HEK293 (cell line): Measurements from ENCODE around the gene PSPC1.
A peak's percentile ranks its signal among the peaks of the same experiment; 100 is the strongest.
"Not testable (repeated sequence)": the region's sequence is repeated elsewhere in the genome, so short reads cannot be mapped to it uniquely, and the experiment has no call there.

ENCODE experiments used
- CTCF ChIA-PET: fragments of 350-600 bp; formaldehyde crosslinking; extraction: SDS; loops from one replicate; lab custom pipeline; 2021; ENCODE audit warnings: antibody characterized with exemption; lab: Yijun Ruan, JAX
- POLR2A ChIA-PET: fragments of 300-600 bp; formaldehyde crosslinking; extraction: SDS; loops from one replicate; lab custom pipeline; 2020; ENCODE audit warnings: antibody characterized with exemption, inconsistent platforms; lab: Yijun Ruan, JAX
- H3K27ac ChIP-seq: fragments of 200-500 bp; sonication (Bioruptor generic); 2 replicates; pipeline ENCODE4 v1.5.1; 2014; ENCODE audit warnings: low read depth, low read length, control low read depth, inconsistent platforms; ENCODE audit errors: extremely low read depth
- H3K36me3 ChIP-seq, 2 experiments: fragments of 200-500 bp in 1 of 2; sonication (Bioruptor generic) in 1 of 2; 1 replicate in 1 of 2; 2 replicates in 1 of 2; pipeline ENCODE4 v1.5.1; 2014 to 2017; ENCODE audit warnings: inconsistent platforms in 2 of 2, low read length in 2 of 2; ENCODE audit not compliant: control insufficient read depth in 2 of 2, insufficient read depth in 1 of 2
- H3K4me1 ChIP-seq: fragments of 200-500 bp; sonication (Bioruptor generic); 2 replicates; pipeline ENCODE4 v1.5.1; 2014; ENCODE audit warnings: mild to moderate bottlenecking, low read length, inconsistent platforms; ENCODE audit not compliant: control insufficient read depth, insufficient read depth
- H3K4me3 ChIP-seq: 2 replicates; pipeline ENCODE4 v1.5.1; 2011; ENCODE audit warnings: low read depth, mild to moderate bottlenecking, control low read depth, low read length, moderate library complexity
- H3K9me3 ChIP-seq: fragments of 200-500 bp; sonication (Bioruptor generic); 2 replicates; pipeline ENCODE4 v1.5.1; 2014; ENCODE audit warnings: low read depth, low read length, inconsistent platforms; ENCODE audit not compliant: control insufficient read depth, insufficient read depth
- ZBTB17 ChIP-seq: fragments of 450-650 bp; formaldehyde crosslinking; IDR thresholded peaks from 2 replicates; pipeline ENCODE4 v1.5.1; 2016; ENCODE audit warnings: missing biosample characterization, missing genetic modification characterization
- ZBTB20 ChIP-seq: fragments of 450-650 bp; formaldehyde crosslinking; IDR thresholded peaks from 2 replicates; pipeline ENCODE4 v1.5.1; 2016; ENCODE audit warnings: missing biosample characterization, missing genetic modification characterization
- ZFHX2 ChIP-seq: fragments of 450-650 bp; formaldehyde crosslinking; conservative IDR thresholded peaks from 2 replicates; pipeline ENCODE4 v1.5.1; 2016; ENCODE audit warnings: missing biosample characterization, missing genetic modification characterization
- ZNF121 ChIP-seq: fragments of 450-650 bp; formaldehyde crosslinking; IDR thresholded peaks from 2 replicates; pipeline ENCODE4 v1.5.1; 2016; ENCODE audit warnings: missing biosample characterization, missing genetic modification characterization
- ZNF248 ChIP-seq: fragments of 450-650 bp; formaldehyde crosslinking; IDR thresholded peaks from 2 replicates; pipeline ENCODE4 v1.5.1; 2017; ENCODE audit warnings: missing biosample characterization, missing genetic modification characterization
- ZNF366 ChIP-seq: fragments of 450-650 bp; formaldehyde crosslinking; conservative IDR thresholded peaks from 2 replicates; pipeline ENCODE4 v1.5.1; 2016; ENCODE audit warnings: missing biosample characterization, missing genetic modification characterization
- ZSCAN30 ChIP-seq: fragments of 450-650 bp; IDR thresholded peaks from 2 replicates; pipeline ENCODE4 v1.5.1; 2018; ENCODE audit warnings: missing biosample characterization, mild to moderate bottlenecking, missing genetic modification characterization, moderate library complexity
- TF ChIP-seq, protein P1 (sequence below): fragments of 450-650 bp; formaldehyde crosslinking; conservative IDR thresholded peaks from 2 replicates; pipeline ENCODE4 v1.5.1; 2016; ENCODE audit warnings: low read depth, missing biosample characterization, missing genetic modification characterization
- TF ChIP-seq, protein P2 (sequence below): fragments of 450-650 bp; formaldehyde crosslinking; IDR thresholded peaks from 2 replicates; pipeline ENCODE4 v1.5.1; 2016; ENCODE audit warnings: missing biosample characterization, missing genetic modification characterization
- TF ChIP-seq, protein P3 (sequence below): fragments of 450-650 bp; formaldehyde crosslinking; IDR thresholded peaks from 2 replicates; pipeline ENCODE4 v1.5.1; 2016; ENCODE audit warnings: missing biosample characterization, missing genetic modification characterization
- TF ChIP-seq, protein P4 (sequence below): IDR thresholded peaks from 2 replicates; pipeline ENCODE4 v1.6.1; 2011; ENCODE audit warnings: mild to moderate bottlenecking, low read depth, low read length, borderline replicate concordance
- TF ChIP-seq, protein P5 (sequence below): fragments of 450-650 bp; formaldehyde crosslinking; IDR thresholded peaks from 2 replicates; pipeline ENCODE4 v1.5.1; 2017; ENCODE audit warnings: missing biosample characterization, missing genetic modification characterization
- TF ChIP-seq, protein P6 (sequence below): fragments of 450-650 bp; formaldehyde crosslinking; IDR thresholded peaks from 2 replicates; pipeline ENCODE4 v1.5.1; 2016; ENCODE audit warnings: missing biosample characterization, missing genetic modification characterization

Gene PSPC1

DNA sequence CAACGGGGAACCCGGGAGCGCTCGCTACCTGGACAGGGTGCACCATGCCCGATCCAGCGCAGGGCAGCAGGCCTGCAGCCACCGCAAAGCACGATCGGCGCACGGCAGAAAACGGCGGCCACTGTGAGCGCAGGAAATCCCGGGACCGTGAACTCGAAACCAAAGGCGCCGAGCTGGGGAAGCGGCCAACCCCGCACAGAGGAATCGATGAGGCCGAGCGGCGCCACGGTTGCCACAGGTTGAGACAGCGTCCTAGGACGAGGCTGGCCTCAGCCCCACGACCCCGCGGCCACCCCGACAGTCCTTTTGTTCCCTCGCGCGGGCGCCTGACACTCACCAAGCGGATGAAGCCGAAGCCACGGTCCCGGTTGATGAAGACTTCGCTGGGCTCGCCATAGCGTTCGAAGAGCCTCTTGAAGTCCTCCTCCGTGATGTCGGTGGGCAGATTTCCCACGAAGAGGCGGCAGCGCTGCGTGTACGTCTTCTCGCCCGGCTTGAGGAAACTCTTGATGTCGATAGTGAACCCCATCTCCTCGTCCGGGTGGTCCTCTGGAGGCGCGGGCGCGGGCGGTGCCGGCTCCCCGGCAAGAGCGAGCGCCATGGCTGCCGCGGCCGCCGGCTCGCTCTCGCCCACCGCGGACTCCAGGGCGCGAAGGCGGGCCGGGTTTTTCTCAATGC is 557 bp downstream of the PSPC1 start (continued):
- TF ChIP-seq, protein P1, sequence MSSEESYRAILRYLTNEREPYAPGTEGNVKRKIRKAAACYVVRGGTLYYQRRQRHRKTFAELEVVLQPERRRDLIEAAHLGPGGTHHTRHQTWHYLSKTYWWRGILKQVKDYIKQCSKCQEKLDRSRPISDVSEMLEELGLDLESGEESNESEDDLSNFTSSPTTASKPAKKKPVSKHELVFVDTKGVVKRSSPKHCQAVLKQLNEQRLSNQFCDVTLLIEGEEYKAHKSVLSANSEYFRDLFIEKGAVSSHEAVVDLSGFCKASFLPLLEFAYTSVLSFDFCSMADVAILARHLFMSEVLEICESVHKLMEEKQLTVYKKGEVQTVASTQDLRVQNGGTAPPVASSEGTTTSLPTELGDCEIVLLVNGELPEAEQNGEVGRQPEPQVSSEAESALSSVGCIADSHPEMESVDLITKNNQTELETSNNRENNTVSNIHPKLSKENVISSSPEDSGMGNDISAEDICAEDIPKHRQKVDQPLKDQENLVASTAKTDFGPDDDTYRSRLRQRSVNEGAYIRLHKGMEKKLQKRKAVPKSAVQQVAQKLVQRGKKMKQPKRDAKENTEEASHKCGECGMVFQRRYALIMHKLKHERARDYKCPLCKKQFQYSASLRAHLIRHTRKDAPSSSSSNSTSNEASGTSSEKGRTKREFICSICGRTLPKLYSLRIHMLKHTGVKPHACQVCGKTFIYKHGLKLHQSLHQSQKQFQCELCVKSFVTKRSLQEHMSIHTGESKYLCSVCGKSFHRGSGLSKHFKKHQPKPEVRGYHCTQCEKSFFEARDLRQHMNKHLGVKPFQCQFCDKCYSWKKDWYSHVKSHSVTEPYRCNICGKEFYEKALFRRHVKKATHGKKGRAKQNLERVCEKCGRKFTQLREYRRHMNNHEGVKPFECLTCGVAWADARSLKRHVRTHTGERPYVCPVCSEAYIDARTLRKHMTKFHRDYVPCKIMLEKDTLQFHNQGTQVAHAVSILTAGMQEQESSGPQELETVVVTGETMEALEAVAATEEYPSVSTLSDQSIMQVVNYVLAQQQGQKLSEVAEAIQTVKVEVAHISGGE (tag by site-specific recombination), result peak; percentile 31; the same call in 1 of the 2 replicates
- TF ChIP-seq ZNF248 (tag by site-specific recombination), result no peak
- peak; percentile 37 for TF ChIP-seq ZBTB17 (tag by site-specific recombination)
- no peak for TF ChIP-seq ZNF366 (tag by site-specific recombination)
- 0 out of 2 replicates have a peak, but pooled peaks have one; percentile 40 for TF ChIP-seq ZSCAN30 (tag by site-specific recombination)
- TF ChIP-seq, protein P2, sequence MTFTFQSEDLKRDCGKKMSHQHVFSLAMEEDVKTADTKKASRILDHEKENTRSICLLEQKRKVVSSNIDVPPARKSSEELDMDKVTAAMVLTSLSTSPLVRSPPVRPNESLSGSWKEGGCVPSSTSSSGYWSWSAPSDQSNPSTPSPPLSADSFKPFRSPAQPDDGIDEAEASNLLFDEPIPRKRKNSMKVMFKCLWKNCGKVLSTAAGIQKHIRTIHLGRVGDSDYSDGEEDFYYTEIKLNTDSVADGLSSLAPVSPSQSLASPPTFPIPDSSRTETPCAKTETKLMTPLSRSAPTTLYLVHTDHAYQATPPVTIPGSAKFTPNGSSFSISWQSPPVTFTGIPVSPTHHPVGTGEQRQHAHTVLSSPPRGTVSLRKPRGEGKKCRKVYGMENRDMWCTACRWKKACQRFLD, result no peak
- peak; percentile 32 for TF ChIP-seq ZFHX2 (tag by site-specific recombination)
- TF ChIP-seq, protein P3, sequence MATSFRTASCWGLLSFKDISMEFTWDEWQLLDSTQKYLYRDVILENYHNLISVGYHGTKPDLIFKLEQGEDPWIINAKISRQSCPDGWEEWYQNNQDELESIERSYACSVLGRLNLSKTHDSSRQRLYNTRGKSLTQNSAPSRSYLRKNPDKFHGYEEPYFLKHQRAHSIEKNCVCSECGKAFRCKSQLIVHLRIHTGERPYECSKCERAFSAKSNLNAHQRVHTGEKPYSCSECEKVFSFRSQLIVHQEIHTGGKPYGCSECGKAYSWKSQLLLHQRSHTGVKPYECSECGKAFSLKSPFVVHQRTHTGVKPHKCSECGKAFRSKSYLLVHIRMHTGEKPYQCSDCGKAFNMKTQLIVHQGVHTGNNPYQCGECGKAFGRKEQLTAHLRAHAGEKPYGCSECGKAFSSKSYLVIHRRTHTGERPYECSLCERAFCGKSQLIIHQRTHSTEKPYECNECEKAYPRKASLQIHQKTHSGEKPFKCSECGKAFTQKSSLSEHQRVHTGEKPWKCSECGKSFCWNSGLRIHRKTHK (tag by site-specific recombination), result no peak
- peak; percentile 88 for TF ChIP-seq ZBTB20 (tag by site-specific recombination)

DNA sequence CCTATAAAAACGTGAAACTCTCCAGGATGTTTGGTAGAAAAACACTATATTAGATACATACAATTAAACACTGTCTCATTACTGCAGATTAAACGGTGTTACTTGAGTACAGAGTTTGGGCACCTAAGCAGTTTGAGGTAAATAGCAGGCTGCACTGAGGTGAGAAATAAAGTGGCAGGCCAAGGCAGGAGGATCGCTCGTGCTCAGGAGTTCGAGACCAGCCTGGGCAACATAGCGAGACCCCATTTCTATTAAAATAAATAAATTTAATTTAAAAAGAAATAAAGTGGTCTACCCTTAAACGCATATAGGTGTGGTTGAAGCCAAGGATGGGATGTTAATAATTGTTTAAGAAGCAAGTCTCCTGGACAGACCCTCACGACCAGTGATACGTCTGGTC is 1.2 kb downstream of the PSPC1 start:
- H3K36me3 ChIP-seq, result peaks cover 0 to 14% of the 10 kb centered on the region in 2 experiments; a peak in 2 of 3 replicates
- ChIA-PET POLR2A (interaction anchor here (0.6 kb wide), 1 partner anchor 54 kb away, joined by 3 read pairs; no protein-coding TSS in a partner anchor), CTCF (no interaction called here)
- TF ChIP-seq ZNF121, result peak; percentile 65; the same call in 1 of the 2 replicates
- TF ChIP-seq, protein P4, sequence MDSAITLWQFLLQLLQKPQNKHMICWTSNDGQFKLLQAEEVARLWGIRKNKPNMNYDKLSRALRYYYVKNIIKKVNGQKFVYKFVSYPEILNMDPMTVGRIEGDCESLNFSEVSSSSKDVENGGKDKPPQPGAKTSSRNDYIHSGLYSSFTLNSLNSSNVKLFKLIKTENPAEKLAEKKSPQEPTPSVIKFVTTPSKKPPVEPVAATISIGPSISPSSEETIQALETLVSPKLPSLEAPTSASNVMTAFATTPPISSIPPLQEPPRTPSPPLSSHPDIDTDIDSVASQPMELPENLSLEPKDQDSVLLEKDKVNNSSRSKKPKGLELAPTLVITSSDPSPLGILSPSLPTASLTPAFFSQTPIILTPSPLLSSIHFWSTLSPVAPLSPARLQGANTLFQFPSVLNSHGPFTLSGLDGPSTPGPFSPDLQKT, result no peak
- H3K4me3 ChIP-seq, result peak overlapping the region; percentile 93
- no peaks in the 10 kb centered on the region for H3K9me3 ChIP-seq
- no peak overlapping the region; the same call in 1 of the 2 replicates for H3K27ac ChIP-seq
- no peaks in the 10 kb centered on the region for H3K4me1 ChIP-seq

DNA sequence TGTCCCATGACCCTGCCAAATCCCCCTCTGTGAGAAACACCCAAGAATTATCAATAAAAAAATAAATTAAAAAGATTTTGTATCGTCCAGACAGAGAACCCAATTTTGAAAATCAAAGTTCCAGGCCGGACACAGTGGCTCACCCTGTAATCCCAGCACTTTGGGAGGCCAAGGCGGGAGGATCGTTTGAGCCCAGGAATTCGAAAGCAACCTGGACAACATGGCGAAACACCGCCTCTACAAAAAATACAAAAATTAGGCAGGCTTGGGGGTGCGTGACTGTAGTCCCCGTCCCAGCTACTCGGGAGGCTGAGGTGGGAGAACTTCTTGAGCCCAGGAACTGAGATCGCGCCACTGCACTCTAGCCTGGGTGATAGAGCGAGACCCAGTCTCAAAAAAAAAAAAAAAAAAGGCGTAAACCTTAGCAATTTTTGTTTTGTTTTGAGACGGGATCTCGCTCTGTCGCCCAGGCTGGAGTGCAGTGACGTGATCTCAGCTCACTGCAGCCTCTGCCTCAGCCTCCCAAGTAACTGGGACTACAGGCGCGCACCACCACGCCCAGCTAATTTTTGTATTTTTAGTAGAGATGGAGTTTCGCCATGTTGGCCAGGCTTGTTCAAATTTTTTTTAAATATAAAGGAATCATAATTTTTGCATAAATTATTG is 1.9 kb downstream of the PSPC1 start:
- H3K27ac ChIP-seq, H3K4me1 ChIP-seq, H3K9me3 ChIP-seq, POLR2A ChIA-PET: not testable (repeated sequence)
- CTCF ChIA-PET, result interaction anchor here (0.7 kb wide), 1 partner anchor 11 kb away, joined by 4 read pairs; no protein-coding TSS in a partner anchor
- TF ChIP-seq, protein P5, sequence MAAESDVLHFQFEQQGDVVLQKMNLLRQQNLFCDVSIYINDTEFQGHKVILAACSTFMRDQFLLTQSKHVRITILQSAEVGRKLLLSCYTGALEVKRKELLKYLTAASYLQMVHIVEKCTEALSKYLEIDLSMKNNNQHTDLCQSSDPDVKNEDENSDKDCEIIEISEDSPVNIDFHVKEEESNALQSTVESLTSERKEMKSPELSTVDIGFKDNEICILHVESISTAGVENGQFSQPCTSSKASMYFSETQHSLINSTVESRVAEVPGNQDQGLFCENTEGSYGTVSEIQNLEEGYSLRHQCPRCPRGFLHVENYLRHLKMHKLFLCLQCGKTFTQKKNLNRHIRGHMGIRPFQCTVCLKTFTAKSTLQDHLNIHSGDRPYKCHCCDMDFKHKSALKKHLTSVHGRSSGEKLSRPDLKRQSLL (tag by site-specific recombination), result peak; percentile 25; the same call in 1 of the 2 replicates
- TF ChIP-seq, protein P6, sequence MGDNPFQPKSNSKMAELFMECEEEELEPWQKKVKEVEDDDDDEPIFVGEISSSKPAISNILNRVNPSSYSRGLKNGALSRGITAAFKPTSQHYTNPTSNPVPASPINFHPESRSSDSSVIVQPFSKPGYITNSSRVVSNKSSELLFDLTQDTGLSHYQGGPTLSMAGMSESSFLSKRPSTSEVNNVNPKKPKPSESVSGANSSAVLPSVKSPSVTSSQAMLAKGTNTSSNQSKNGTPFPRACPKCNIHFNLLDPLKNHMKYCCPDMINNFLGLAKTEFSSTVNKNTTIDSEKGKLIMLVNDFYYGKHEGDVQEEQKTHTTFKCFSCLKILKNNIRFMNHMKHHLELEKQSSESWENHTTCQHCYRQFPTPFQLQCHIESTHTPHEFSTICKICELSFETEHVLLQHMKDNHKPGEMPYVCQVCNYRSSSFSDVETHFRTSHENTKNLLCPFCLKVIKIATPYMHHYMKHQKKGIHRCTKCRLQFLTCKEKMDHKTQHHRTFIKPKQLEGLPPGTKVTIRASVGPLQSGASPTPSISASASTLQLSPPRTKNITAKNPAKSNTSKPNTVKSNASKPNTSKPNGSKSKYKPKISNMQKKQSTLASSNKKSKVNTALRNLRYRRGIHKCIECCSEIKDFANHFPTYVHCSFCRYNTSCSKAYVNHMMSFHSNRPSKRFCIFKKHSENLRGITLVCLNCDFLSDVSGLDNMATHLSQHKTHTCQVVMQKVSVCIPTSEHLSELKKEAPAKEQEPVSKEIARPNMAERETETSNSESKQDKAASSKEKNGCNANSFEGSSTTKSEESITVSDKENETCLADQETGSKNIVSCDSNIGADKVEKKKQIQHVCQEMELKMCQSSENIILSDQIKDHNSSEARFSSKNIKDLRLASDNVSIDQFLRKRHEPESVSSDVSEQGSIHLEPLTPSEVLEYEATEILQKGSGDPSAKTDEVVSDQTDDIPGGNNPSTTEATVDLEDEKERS, result peak; percentile 12; the same call in 1 of the 2 replicates
- H3K36me3 ChIP-seq, result peaks cover 0 to 17% of the 10 kb centered on the region in 2 experiments; a peak in 2 of 3 replicates
- H3K4me3 ChIP-seq, result peak overlapping the region; percentile 17
